Measurements from ENCODE around the gene DAP. TPM values are rescaled to one million over a fixed set of nuclear protein-coding genes. Genes with fewer than 3 reads are reported as not detected.

The DAP gene
- total and polyA plus RNA-seq, 10 of the 15 experiments (the other 5 are each of a cell fraction or from before 2014, with no cell fraction given): 12.9 to 130 (median 49.9) TPM

- no peak for TF ChIP-seq RB1 (IDR thresholded peaks at IDR 0.05; ENCODE audit: borderline replicate concordance)
- TF ChIP-seq, protein P1, sequence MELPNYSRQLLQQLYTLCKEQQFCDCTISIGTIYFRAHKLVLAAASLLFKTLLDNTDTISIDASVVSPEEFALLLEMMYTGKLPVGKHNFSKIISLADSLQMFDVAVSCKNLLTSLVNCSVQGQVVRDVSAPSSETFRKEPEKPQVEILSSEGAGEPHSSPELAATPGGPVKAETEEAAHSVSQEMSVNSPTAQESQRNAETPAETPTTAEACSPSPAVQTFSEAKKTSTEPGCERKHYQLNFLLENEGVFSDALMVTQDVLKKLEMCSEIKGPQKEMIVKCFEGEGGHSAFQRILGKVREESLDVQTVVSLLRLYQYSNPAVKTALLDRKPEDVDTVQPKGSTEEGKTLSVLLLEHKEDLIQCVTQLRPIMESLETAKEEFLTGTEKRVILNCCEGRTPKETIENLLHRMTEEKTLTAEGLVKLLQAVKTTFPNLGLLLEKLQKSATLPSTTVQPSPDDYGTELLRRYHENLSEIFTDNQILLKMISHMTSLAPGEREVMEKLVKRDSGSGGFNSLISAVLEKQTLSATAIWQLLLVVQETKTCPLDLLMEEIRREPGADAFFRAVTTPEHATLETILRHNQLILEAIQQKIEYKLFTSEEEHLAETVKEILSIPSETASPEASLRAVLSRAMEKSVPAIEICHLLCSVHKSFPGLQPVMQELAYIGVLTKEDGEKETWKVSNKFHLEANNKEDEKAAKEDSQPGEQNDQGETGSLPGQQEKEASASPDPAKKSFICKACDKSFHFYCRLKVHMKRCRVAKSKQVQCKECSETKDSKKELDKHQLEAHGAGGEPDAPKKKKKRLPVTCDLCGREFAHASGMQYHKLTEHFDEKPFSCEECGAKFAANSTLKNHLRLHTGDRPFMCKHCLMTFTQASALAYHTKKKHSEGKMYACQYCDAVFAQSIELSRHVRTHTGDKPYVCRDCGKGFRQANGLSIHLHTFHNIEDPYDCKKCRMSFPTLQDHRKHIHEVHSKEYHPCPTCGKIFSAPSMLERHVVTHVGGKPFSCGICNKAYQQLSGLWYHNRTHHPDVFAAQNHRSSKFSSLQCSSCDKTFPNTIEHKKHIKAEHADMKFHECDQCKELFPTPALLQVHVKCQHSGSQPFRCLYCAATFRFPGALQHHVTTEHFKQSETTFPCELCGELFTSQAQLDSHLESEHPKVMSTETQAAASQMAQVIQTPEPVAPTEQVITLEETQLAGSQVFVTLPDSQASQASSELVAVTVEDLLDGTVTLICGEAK (IDR thresholded peaks at IDR 0.05; ENCODE audit: borderline replicate concordance): no peak
- no peak for TF ChIP-seq IRF4 (IDR thresholded peaks at IDR 0.05; ENCODE audit: low read depth, low read length)
- TF ChIP-seq ZNF384 (IDR thresholded peaks at IDR 0.05; ENCODE audit: borderline replicate concordance, low read depth, low read length): no peak
Observed at GRCh38 chr5:10644192-10644591, 116.8 kb downstream of the DAP start (continued).

DNA sequence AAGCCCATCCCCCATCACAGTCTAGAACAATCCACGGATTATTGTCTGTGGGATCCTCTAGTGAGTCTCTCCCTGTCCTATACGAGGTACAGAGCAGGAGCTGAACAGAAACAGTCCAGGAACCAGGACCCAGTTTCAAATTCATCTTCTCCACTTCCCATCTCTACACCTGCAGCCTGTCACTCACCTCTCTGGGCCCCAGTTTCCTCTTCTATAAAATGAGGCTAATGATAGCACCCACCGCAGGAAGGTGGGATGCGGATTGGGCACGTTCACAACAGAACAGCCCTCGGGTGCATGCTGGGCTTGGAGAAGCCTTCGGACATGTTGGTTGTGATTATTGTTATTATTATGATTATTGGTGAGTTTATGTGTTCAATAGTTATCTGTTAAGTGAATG, 118.7 kb downstream of the DAP start:
- no peak overlapping the region for H3K4me3 ChIP-seq
- 63% methylated on average over 7 of the region's 7 CpGs for WGBS (ENCODE audit: insufficient coverage, insufficient replicate concordance, low lambda C conversion rate, missing lambda C conversion rate)
- no TSS peak for BruUV-seq (replicated peaks)
- in situ Hi-C loops (cut with MboI) (no loop called here), intact Hi-C loops (cut with micrococcal nuclease; ENCODE audit: unreplicated experiment) (no loop called here)
- peaks cover 25 to 39% of the 10 kb centered on the region in 2 experiments for H3K36me3 ChIP-seq (ENCODE audit: control insufficient read depth in 2 of 2, insufficient read depth in 2 of 2, low read length in 1 of 2)
- DNase-seq (ENCODE audit: low read depth, low spot score) (no peak), FAIRE-seq (no peak), ATAC-seq (no peak)
- ChIA-PET POLR2A (no interaction called here), SMC1A (ENCODE audit: uncharacterized antibody, unreplicated experiment) (no interaction called here), CTCF (no interaction called here), RAD21 (ENCODE audit: unreplicated experiment) (no interaction called here)
- H3K79me2 ChIP-seq (ENCODE audit: control insufficient read depth, insufficient read depth, low read length): peaks cover 60% of the 10 kb centered on the region
- no peak overlapping the region for H3K4me2 ChIP-seq (ENCODE audit: control insufficient read depth, insufficient read depth)
- H2AFZ ChIP-seq (ENCODE audit: control insufficient read depth, low read depth, low read length): no peak overlapping the region
- no peaks in the 10 kb centered on the region for H3K27me3 ChIP-seq (replicated peaks in 1 of 2; ENCODE audit: control insufficient read depth in 2 of 2, insufficient read depth in 2 of 2, low read length in 1 of 2)
- H3K9ac ChIP-seq (ENCODE audit: control insufficient read depth, insufficient read depth, low read length): no peak overlapping the region
- H4K20me1 ChIP-seq (ENCODE audit: control insufficient read depth, insufficient read depth): no peaks in the 10 kb centered on the region
- peaks cover 8% of the 10 kb centered on the region; the same call in 2 of the 3 replicates for H3K9me3 ChIP-seq (replicated peaks; ENCODE audit: control insufficient read depth, insufficient read depth, low read length)
- H3K4me1 ChIP-seq (ENCODE audit: control insufficient read depth, insufficient read depth, low read length): peaks cover 15% of the 10 kb centered on the region
- TF ChIP-seq, protein P2, sequence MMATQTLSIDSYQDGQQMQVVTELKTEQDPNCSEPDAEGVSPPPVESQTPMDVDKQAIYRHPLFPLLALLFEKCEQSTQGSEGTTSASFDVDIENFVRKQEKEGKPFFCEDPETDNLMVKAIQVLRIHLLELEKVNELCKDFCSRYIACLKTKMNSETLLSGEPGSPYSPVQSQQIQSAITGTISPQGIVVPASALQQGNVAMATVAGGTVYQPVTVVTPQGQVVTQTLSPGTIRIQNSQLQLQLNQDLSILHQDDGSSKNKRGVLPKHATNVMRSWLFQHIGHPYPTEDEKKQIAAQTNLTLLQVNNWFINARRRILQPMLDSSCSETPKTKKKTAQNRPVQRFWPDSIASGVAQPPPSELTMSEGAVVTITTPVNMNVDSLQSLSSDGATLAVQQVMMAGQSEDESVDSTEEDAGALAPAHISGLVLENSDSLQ (IDR thresholded peaks at IDR 0.05): peak; percentile 69
- TF ChIP-seq, protein P3, sequence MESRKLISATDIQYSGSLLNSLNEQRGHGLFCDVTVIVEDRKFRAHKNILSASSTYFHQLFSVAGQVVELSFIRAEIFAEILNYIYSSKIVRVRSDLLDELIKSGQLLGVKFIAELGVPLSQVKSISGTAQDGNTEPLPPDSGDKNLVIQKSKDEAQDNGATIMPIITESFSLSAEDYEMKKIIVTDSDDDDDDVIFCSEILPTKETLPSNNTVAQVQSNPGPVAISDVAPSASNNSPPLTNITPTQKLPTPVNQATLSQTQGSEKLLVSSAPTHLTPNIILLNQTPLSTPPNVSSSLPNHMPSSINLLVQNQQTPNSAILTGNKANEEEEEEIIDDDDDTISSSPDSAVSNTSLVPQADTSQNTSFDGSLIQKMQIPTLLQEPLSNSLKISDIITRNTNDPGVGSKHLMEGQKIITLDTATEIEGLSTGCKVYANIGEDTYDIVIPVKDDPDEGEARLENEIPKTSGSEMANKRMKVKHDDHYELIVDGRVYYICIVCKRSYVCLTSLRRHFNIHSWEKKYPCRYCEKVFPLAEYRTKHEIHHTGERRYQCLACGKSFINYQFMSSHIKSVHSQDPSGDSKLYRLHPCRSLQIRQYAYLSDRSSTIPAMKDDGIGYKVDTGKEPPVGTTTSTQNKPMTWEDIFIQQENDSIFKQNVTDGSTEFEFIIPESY (IDR thresholded peaks at IDR 0.05): no peak
- H3K27ac ChIP-seq (ENCODE audit: control insufficient read depth, insufficient read depth): no peak overlapping the region

All from GM12878 (cell line).